ENCODE results near the gene PEX11G. TPM values are rescaled to one million over a fixed set of nuclear protein-coding genes. Genes with fewer than 3 reads are reported as not detected.

The PEX11G gene
- total and polyA plus RNA-seq, 10 donors: 2.3 to 9.6 (median 4.6) TPM

GRCh38 chr19:7444042-7444441 is 44.8 kb downstream of the PEX11G start:
- 92 to 98% (median 96%) methylated on average over 15 to 19 of the region's 19 CpGs for WGBS, 5 donors
- no peak for DNase-seq

GRCh38 chr19:7442423-7442822 is 46.4 kb downstream of the PEX11G start:
- H3K27ac ChIP-seq: no peak overlapping the region
- no peak for DNase-seq
- intact Hi-C loops (cut with DNase I; ENCODE audit: low total_unique reads): no loop called here
- H3K27me3 ChIP-seq (replicated peaks in 1 of 7): no peaks in the 10 kb centered on the region
- no peaks in the 10 kb centered on the region for H3K4me1 ChIP-seq
- H3K4me3 ChIP-seq: no peak overlapping the region
- peaks cover 10 to 100% (median 82%) of the 10 kb centered on the region in 6 donors for H3K36me3 ChIP-seq
- no peak for TF ChIP-seq CTCF (IDR thresholded peaks at IDR 0.05 in 8 of 11, conservative IDR thresholded peaks at IDR 0.05 in 3 of 11)
- no peak for TF ChIP-seq POLR2AphosphoS5 (IDR thresholded peaks at IDR 0.05)
- TF ChIP-seq POLR2A (IDR thresholded peaks at IDR 0.05): no peak
- 79 to 94% (median 90%) methylated on average over 9 of the region's 9 CpGs for WGBS, 5 donors
- H3K9me3 ChIP-seq: no peaks in the 10 kb centered on the region

More at GRCh38 chr19:7444042-7444441, 44.8 kb downstream of the PEX11G start:
- Histone ChIP-seq H3K4me1 (no peaks in the 10 kb centered on the region), H3K4me3 (no peak overlapping the region), H3K9me3 (no peaks in the 10 kb centered on the region), H3K36me3 (peaks cover 10 to 100% (median 95%) of the 10 kb centered on the region in 6 donors), H3K27ac (no peak overlapping the region), H3K27me3 (replicated peaks in 1 of 7) (no peaks in the 10 kb centered on the region)
- intact Hi-C loops (cut with DNase I; ENCODE audit: low total_unique reads): no loop called here
- TF ChIP-seq POLR2AphosphoS5 (IDR thresholded peaks at IDR 0.05): peak; percentile 7 to 61 (median 38)
- no peak for TF ChIP-seq POLR2A (IDR thresholded peaks at IDR 0.05)

- no peak for DNase-seq
- Histone ChIP-seq H3K4me3 (no peak overlapping the region), H3K36me3 (peaks cover 10 to 100% (median 75%) of the 10 kb centered on the region in 6 donors), H3K9me3 (no peaks in the 10 kb centered on the region), H3K27ac (no peak overlapping the region), H3K27me3 (replicated peaks in 1 of 7) (no peaks in the 10 kb centered on the region), H3K4me1 (no peaks in the 10 kb centered on the region)
- intact Hi-C loops (cut with DNase I; ENCODE audit: low total_unique reads): no loop called here
- WGBS, 5 donors: 90 to 94% (median 93%) methylated on average over 20 to 21 of the region's 21 CpGs
- TF ChIP-seq POLR2A (IDR thresholded peaks at IDR 0.05) (no peak), POLR2AphosphoS5 (IDR thresholded peaks at IDR 0.05) (peak in 1 of 3 donors; percentile 41), CTCF (IDR thresholded peaks at IDR 0.05 in 8 of 11, conservative IDR thresholded peaks at IDR 0.05 in 3 of 11) (no peak)
Measured at GRCh38 chr19:7441468-7442146, 47.2 kb downstream of the PEX11G start.

- 90 to 94% (median 93%) methylated on average over 37 to 43 of the region's 43 CpGs for WGBS, 5 donors
- Histone ChIP-seq H3K36me3 (peaks cover 7 to 100% (median 66%) of the 10 kb centered on the region in 6 donors), H3K27me3 (replicated peaks in 1 of 7) (no peaks in the 10 kb centered on the region), H3K4me1 (no peaks in the 10 kb centered on the region), H3K27ac (no peak overlapping the region), H3K9me3 (no peaks in the 10 kb centered on the region), H3K4me3 (no peak overlapping the region)
- intact Hi-C loops (cut with DNase I; ENCODE audit: low total_unique reads): no loop called here
- TF ChIP-seq CTCF (IDR thresholded peaks at IDR 0.05 in 8 of 11, conservative IDR thresholded peaks at IDR 0.05 in 3 of 11): no peak
- peak in 1 of 3 donors; percentile 47 for TF ChIP-seq POLR2AphosphoS5 (IDR thresholded peaks at IDR 0.05)
- no peak for DNase-seq
Measured at GRCh38 chr19:7440188-7440975, 48.5 kb downstream of the PEX11G start.

Data from spleen (tissue), 11 donors.